PC-3 (cell line): ENCODE measurements around the gene ECHS1. TPM values are rescaled to one million over a fixed set of nuclear protein-coding genes. Genes with fewer than 3 reads are reported as not detected.

Experiments
- ATAC-seq: fragments of 200-7000 bp; cut with Tn5 transposase; 2 replicates; pipeline ENCODE4 v1.9.1; 2020; ENCODE audit warnings: mild to moderate bottlenecking, moderate library complexity
- BruUV-seq: library from RNA; stranded (reverse); fragments of 400-500 nt; replicated peaks from 2 replicates; lab custom pipeline; 2021; lab: Mats Ljungman, UMichigan
- CTCF ChIA-PET: fragments of 300-600 bp; sonication (Branson Sonifier 250); formaldehyde crosslinking; loops from one replicate; lab custom pipeline; 2022; ENCODE audit warnings: antibody characterized with exemption; lab: Charles Lee
- POLR2A ChIA-PET: fragments of 300-600 bp; sonication (Branson Sonifier 250); formaldehyde crosslinking; loops from one replicate; lab custom pipeline; 2022; ENCODE audit warnings: antibody characterized with exemption; ENCODE audit not compliant: unreplicated experiment; lab: Charles Lee
- DNase-seq: peaks from one replicate; pipeline ENCODE4 v3.0.0-alpha.2; 2015
- H2AFZ ChIP-seq: fragments of 300-600 bp; sonication (generic); 2 replicates; pipeline ENCODE4 v1.6.0; 2016; ENCODE audit warnings: antibody characterized with exemption, low read length
- H3F3A ChIP-seq: fragments of 300-600 bp; sonication (generic); one replicate; pipeline ENCODE4 v1.6.0; 2017; ENCODE audit warnings: antibody characterized with exemption, low read length, control low read depth, mild to moderate bottlenecking; ENCODE audit not compliant: unreplicated experiment
- H3K27ac ChIP-seq: fragments of 300-600 bp; sonication (generic); 2 replicates; pipeline ENCODE4 v1.5.1; 2016; ENCODE audit warnings: mild to moderate bottlenecking, low read length
- H3K27me3 ChIP-seq: fragments of 300-600 bp; sonication (generic); 2 replicates; pipeline ENCODE4 v1.6.1; 2016; ENCODE audit warnings: low read length, mixed read lengths
- H3K36me3 ChIP-seq: fragments of 300-600 bp; sonication (generic); 2 replicates; pipeline ENCODE4 v1.6.1; 2016; ENCODE audit warnings: low read depth, mixed run types, low read length, mixed read lengths
- H3K4me1 ChIP-seq: fragments of 300-600 bp; sonication (generic); 2 replicates; pipeline ENCODE4 v1.5.1; 2016; ENCODE audit warnings: low read length; ENCODE audit not compliant: insufficient read depth
- H3K4me2 ChIP-seq: fragments of 300-600 bp; sonication (generic); 2 replicates; pipeline ENCODE4 v1.6.0; 2016; ENCODE audit warnings: low read length
- H3K4me3 ChIP-seq: fragments of 300-600 bp; sonication (generic); 2 replicates; pipeline ENCODE4 v1.5.1; 2016; ENCODE audit warnings: mild to moderate bottlenecking, low read length, mixed read lengths
- H3K79me2 ChIP-seq: fragments of 300-600 bp; sonication (generic); 2 replicates; pipeline ENCODE4 v1.6.1; 2017; ENCODE audit warnings: low read length, mixed read lengths
- H3K9ac ChIP-seq: fragments of 300-600 bp; sonication (generic); 2 replicates; pipeline ENCODE4 v1.6.0; 2016; ENCODE audit warnings: mild to moderate bottlenecking, low read length
- H3K9me2 ChIP-seq: fragments of 300-600 bp; sonication (generic); replicated peaks from 2 replicates; pipeline ENCODE4 v1.6.1; 2016; ENCODE audit warnings: mixed run types, low read length, mixed read lengths
- H3K9me3 ChIP-seq: fragments of 300-600 bp; sonication (generic); 2 replicates; pipeline ENCODE4 v1.6.1; 2016; ENCODE audit warnings: low read length, mixed read lengths
- H4K20me1 ChIP-seq: fragments of 300-600 bp; sonication (generic); 2 replicates; pipeline ENCODE4 v1.6.1; 2016; ENCODE audit warnings: low read length, mixed read lengths
- CTCF ChIP-seq: fragments of 300-600 bp; sonication (generic); conservative IDR thresholded peaks from 2 replicates; pipeline ENCODE4 v1.5.1; 2017; ENCODE audit warnings: antibody characterized with exemption, low read depth, mild to moderate bottlenecking, low read length
- EZH2 ChIP-seq: fragments of 300-600 bp; sonication (generic); IDR thresholded peaks from one replicate; pipeline ENCODE4 v1.6.1; 2017; ENCODE audit warnings: antibody characterized with exemption, mild to moderate bottlenecking, low read length; ENCODE audit not compliant: unreplicated experiment
- EZH2phosphoT487 ChIP-seq: fragments of 300-600 bp; sonication (generic); IDR thresholded peaks from 2 replicates; pipeline ENCODE4 v1.6.1; 2018; ENCODE audit warnings: mild to moderate bottlenecking, antibody characterized with exemption, low read length, borderline replicate concordance
- intact Hi-C: fragments of 100-400 bp; cut with micrococcal nuclease; formaldehyde crosslinking; loops from 2 replicates; pipeline ENCODE4 v1.9.0; 2023
- total RNA-seq: library from RNA; depleted of rRNA; stranded (reverse); fragments of >200 nt; gene quantifications from 2 replicates; pipeline ENCODE4 v1.2.3, GENCODE V29; 2014

The ECHS1 gene
- total RNA-seq, 1 experiment from 2014 or later = 120 TPM

GRCh38 chr10:133335246-133336117 is 37.7 kb downstream of the ECHS1 start:
- CTCF ChIA-PET = no interaction called here
- no peak overlapping the region for H3K27ac ChIP-seq
- H3K4me3 ChIP-seq = no peak overlapping the region
- no peaks in the 10 kb centered on the region for H3K9me2 ChIP-seq
- H2AFZ ChIP-seq = no peak overlapping the region
- H3K27me3 ChIP-seq = peaks cover 31% of the 10 kb centered on the region
- BruUV-seq = no TSS peak
- H3K9ac ChIP-seq = no peak overlapping the region
- no peaks in the 10 kb centered on the region for H3K9me3 ChIP-seq
- POLR2A ChIA-PET = no interaction called here
- H4K20me1 ChIP-seq = no peaks in the 10 kb centered on the region
- H3F3A ChIP-seq = no peaks in the 10 kb centered on the region
- 0 out of 2 replicates have a peak overlapping the region, but pooled peaks have one; percentile 7 for H3K4me2 ChIP-seq
- H3K79me2 ChIP-seq = no peaks in the 10 kb centered on the region
- DNase-seq (peak; percentile 8), ATAC-seq (no peak)
- intact Hi-C loops = no loop called here
- H3K4me1 ChIP-seq = no peaks in the 10 kb centered on the region
- no peaks in the 10 kb centered on the region for H3K36me3 ChIP-seq
- TF ChIP-seq CTCF = no peak
- no peak for TF ChIP-seq EZH2
- no peak for TF ChIP-seq EZH2phosphoT487

DNA sequence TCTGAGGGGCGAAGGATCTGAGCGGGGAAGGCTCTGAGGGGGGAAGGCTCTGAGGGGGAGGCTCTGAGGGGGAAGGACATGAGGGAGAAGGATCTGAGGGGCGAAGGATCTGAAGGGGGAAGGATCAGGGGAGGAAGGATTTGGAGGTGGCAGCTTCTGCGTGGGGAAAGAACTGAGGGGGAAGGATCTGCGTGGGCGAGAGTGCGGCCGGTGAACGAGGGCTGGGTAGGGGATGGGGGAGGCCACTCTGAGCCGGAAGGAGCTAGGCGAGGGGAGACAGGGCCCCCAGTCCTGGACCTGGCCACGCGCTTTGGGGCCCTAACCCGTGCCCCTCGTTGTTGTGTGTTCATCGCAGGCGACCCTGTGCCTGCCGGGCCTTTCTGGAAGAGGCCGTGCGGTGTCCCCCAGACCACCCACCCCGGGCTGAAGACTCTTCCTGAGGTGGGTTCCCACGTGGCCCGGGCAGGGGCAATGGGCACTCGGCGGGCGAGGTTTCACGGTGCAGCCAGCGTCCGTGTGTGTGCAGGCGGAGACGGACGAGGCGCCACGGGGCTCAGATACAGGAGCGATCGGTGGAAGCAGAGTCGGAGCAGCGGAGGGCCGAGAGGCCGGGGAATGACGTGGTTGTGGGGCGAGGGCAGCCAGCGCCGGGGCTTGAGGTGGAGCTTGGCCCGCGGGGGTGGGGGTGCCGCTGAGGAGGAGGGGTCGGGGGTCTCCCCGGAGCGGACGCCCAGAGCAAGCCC is 38.5 kb downstream of the ECHS1 start:
- H3K9ac ChIP-seq = no peak overlapping the region
- TF ChIP-seq EZH2 (no peak), CTCF (no peak), EZH2phosphoT487 (no peak)
- H3K79me2 ChIP-seq = no peaks in the 10 kb centered on the region
- no peaks in the 10 kb centered on the region for H3K9me3 ChIP-seq
- ChIA-PET POLR2A (no interaction called here), CTCF (no interaction called here)
- H3K27ac ChIP-seq = no peak overlapping the region
- H3F3A ChIP-seq = no peaks in the 10 kb centered on the region
- H3K4me2 ChIP-seq = no peak overlapping the region
- no peak for ATAC-seq
- no peak overlapping the region for H2AFZ ChIP-seq
- intact Hi-C loops = no loop called here
- no peaks in the 10 kb centered on the region for H3K4me1 ChIP-seq
- no peaks in the 10 kb centered on the region for H3K9me2 ChIP-seq
- peaks cover 31% of the 10 kb centered on the region for H3K27me3 ChIP-seq
- DNase-seq = no peak
- BruUV-seq = no TSS peak
- H3K4me3 ChIP-seq = no peak overlapping the region
- H3K36me3 ChIP-seq = no peaks in the 10 kb centered on the region
- no peaks in the 10 kb centered on the region for H4K20me1 ChIP-seq
